AG08395 (cell line): ENCODE measurements around the gene NSF.
"Not testable (repeated sequence)": the region's sequence is repeated elsewhere in the genome, so short reads cannot be mapped to it uniquely, and the experiment has no call there.

Experiments
- DNase-seq: peaks from one replicate; pipeline ENCODE4 v3.0.0; 2012; ENCODE audit warnings: mixed read lengths, low spot score

The NSF gene

GRCh38 chr17:46776298-46777005, 186.0 kb downstream of the NSF start:
- no peak for DNase-seq

- DNase-seq, result no peak
These were observed 187.8 kb downstream of the NSF start for GRCh38 chr17:46777943-46778915.

- DNase-seq, result no peak
These were observed 189.5 kb downstream of the NSF start for GRCh38 chr17:46780003-46780373.

- DNase-seq, result no peak
These were observed 191.9 kb downstream of the NSF start for GRCh38 chr17:46782250-46782953.

- DNase-seq, result no peak
These were observed 192.6 kb downstream of the NSF start for GRCh38 chr17:46783031-46783593.

GRCh38 chr17:46785696-46786095, 195.2 kb downstream of the NSF start:
- DNase-seq, result no peak

GRCh38 chr17:46787478-46787877, 197.0 kb downstream of the NSF start:
- DNase-seq, result no peak

- DNase-seq, result no peak
These were observed 197.8 kb downstream of the NSF start for GRCh38 chr17:46788300-46788699.

GRCh38 chr17:46788796-46789195, 198.3 kb downstream of the NSF start:
- no peak for DNase-seq

GRCh38 chr17:46789610-46790009, 199.1 kb downstream of the NSF start:
- DNase-seq, result no peak

- DNase-seq, result no peak
These were observed 199.7 kb downstream of the NSF start for GRCh38 chr17:46790216-46790615.

- no peak for DNase-seq
These were observed 201.1 kb downstream of the NSF start for GRCh38 chr17:46791531-46791930.

GRCh38 chr17:46792071-46792470, 201.6 kb downstream of the NSF start:
- DNase-seq, result no peak

- DNase-seq, result not testable (repeated sequence)
These were observed 202.6 kb downstream of the NSF start for GRCh38 chr17:46793023-46793422.

- no peak for DNase-seq
These were observed 203.1 kb downstream of the NSF start for GRCh38 chr17:46793541-46793940.

GRCh38 chr17:46794318-46794717, 203.8 kb downstream of the NSF start:
- DNase-seq, result no peak

GRCh38 chr17:46795379-46795952, 205.0 kb downstream of the NSF start:
- DNase-seq, result no peak

- no peak for DNase-seq
These were observed 205.6 kb downstream of the NSF start for GRCh38 chr17:46796084-46796483.

GRCh38 chr17:46796524-46796923, 206.1 kb downstream of the NSF start:
- DNase-seq, result no peak

- no peak for DNase-seq
These were observed 206.6 kb downstream of the NSF start for GRCh38 chr17:46796956-46797530.

- no peak for DNase-seq
These were observed 210.1 kb downstream of the NSF start for GRCh38 chr17:46800573-46800972.

GRCh38 chr17:46802800-46803199, 212.3 kb downstream of the NSF start:
- no peak for DNase-seq
